NB4 (cell line): Measurements from ENCODE around the gene ZFAND3.

Experiments used
- CTCF ChIP-seq: IDR thresholded peaks from one replicate; pipeline ENCODE4 v1.5.1; 2012; ENCODE audit warnings: low read depth, low read length
- POLR2A ChIP-seq: IDR thresholded peaks from 2 replicates; pipeline ENCODE4 v1.6.1; 2011; ENCODE audit warnings: mild to moderate bottlenecking; ENCODE audit not compliant: insufficient read length; ENCODE audit errors: extremely low read depth

- TF ChIP-seq CTCF (no peak), POLR2A (no peak)
Measured at GRCh38 chr6:37804586-37804985, 14.9 kb upstream of the ZFAND3 start.
